NCI-H2227 treated with DMSO at 0.1 percent for 48 hours (cell line): ENCODE results near the gene FXYD2.

Source experiments
- DNase-seq: peaks from one replicate; lab custom pipeline; 2025; lab: John Stamatoyannopoulos, UW

The FXYD2 gene

DNA sequence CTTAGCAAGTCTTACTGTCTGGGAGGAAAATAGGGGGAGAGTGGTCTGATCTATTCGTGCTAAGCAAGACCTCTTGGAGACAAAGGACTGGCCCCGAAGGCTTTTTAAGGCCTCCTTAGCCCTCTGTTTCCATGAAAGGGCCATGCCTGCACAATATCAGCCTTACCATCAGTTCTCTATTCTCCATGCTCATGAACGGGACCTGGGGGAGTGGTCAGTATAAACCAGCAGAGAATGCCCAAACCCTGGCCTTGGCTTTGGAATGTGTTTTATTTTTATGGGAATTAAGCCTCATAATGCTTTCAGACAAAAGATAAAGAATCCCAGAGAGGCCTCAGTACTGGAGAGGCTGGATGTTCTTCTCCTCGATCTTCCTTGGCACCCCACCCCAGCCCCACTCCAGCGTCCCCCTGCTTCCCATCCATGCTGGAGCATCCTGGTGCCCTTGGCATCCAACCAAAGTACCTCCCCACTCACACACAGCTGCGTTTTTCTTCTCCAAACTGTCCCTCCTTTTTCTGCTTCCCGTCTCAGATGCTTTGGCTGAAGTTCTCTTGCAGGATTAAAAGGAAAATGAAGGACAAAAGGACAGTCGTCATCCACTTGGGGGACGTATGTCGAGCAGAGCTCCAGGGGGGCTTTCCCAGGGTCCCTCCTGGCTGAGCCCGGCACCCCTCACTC is 33.3 kb upstream of the FXYD2 start:
- DNase-seq, result no peak

DNA sequence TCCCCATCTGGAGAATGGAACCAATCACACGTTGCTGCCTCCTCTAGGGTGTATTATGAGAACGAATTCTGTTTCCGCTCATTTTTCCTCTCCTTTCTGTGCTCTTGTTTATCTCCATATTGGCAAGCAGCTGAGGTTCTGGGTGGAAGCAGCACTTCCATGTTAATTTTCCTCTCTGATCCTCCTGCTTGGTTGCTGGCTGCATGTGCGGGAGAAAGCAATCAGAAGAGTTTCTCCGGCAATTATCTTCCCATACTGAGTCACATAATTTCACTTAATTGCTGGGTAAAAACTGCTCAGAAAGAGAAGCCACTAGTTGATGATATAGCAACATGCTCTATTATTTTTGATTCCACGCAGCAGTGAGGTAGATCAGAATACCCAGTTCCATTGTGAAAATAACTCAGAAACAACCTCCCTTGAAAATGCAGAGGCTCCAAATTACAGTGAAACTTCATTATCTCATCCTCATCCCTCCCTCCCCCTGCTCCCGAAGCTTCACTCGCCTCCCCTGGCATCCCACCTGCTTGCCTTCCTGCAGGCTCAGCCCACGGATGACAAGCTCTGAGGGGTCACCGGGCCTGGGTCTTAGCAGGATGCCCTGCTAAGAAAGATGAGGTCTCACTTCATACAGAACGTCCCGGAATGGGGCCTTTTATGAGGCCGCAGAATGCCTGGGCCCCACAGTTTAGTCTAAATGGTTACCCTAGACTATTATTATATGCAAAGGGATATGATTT is 31.5 kb upstream of the FXYD2 start:
- DNase-seq, result peak; percentile 70

DNA sequence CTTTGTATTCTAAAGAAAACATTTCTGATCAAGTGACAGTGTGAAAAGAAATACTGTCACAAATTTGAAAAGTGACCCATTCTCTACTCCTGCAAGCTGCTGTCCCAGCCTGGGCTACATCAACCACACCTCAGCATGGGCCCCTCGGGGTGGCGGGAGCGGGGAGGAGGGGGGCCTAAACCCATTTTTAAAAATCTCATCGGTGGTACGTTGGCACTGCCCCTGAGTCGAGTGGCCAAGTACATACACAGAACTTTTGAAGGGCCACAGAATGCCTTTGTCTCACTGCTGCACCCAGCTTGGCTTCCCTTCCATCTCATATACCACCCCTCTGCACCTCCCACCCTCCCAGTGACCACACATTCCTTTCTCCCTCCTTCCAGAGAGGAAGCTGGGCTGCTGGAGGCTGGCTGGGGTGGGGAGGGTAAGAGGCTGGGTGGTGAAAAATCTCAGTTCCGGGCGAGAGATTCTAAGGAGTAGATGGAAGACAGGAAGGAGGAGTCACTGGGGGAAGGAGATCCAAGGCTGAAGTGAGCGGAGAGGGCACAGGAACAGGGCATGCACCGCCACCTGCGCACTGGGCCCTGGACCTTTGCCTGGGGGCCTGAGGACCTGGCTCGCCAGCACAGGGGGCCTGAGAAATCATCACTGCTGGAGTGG is 30.8 kb upstream of the FXYD2 start:
- DNase-seq, result no peak

DNA sequence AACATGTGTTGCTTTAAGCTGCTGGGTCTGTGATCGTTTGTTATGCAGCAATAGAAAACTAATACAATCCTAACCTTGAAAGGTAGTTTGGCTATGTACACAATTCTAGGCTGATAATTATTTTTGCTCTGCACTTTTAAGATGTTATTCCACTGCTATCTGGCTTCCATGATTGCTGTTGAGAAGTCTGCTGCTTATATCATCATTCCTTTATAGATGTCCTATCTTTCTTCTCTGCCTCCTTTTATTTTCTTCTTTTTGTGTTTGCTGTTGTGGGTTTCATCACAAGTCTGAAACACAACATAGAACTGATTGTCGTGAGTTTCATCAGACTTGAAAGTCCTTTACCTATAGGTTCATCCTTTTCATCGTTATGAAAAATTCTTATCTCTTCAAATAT is 27.8 kb upstream of the FXYD2 start:
- DNase-seq, result no peak

DNA sequence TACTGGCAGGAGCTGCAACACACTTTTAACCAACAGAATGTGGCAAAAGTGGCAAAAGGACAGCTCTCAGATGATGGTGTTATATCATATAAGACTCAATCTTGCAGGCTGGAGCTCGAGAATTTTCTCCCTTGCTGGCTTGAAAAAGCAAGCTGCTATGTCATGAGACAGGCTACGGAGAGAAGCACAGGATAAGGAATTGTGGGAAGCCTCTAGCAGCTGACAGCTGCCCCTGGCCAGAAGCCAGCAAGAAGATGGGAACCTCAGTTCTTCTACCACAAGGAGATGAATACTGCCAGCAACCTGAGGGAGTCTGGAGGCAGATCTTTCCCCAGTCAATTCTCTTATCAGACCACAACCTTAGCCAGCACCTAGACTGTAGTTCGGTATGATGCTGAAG is 27.3 kb upstream of the FXYD2 start:
- DNase-seq, result no peak

DNA sequence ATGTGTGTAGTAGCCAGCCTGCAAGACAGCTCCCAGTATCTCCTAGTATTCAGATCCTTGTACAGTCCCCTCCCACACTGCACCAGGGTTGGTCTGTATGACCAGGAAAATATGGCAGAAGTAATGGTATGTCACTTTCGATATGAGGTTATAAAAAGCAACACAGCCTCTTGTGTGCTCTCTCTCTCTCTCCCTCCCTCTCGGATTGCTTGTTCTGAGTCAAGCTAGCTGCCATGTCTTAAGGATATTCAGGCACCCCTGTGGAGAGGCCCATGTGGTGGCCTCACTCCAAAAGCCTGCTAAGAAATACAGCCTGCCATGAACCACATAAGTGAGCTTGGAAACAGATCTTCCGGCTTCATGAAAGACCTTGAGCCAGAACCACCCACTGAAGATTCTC is 26.6 kb upstream of the FXYD2 start:
- peak; percentile 36 for DNase-seq

DNA sequence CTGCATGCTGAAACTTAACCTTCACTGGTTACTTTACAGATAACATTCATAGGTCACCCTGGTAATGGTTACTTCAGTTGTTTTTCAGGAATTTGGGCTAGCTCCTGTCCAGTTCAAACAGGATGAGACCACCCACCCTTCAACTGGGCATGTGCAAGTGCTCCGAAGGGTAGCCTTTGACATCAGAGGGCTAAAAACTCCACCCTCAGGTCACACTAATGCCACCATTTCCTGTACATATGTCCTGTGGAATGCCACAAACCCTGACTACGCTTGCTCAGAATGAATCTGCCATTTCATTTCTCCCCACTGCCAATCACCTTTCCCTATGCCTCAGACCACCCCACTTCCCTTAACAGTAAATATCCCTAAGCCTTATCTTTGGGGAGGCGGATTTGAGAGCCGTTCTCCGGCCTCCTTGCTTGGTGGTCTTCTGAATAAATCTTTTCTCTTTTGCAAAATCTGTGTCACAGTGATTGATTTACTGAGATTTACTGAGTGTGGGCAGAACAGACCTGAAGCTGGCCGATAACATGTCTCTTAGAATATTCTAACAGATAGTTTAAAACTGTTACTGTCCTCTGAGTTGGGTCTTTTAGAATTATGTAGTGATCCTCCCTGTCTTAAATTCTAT is 25.4 kb upstream of the FXYD2 start:
- DNase-seq, result no peak

DNA sequence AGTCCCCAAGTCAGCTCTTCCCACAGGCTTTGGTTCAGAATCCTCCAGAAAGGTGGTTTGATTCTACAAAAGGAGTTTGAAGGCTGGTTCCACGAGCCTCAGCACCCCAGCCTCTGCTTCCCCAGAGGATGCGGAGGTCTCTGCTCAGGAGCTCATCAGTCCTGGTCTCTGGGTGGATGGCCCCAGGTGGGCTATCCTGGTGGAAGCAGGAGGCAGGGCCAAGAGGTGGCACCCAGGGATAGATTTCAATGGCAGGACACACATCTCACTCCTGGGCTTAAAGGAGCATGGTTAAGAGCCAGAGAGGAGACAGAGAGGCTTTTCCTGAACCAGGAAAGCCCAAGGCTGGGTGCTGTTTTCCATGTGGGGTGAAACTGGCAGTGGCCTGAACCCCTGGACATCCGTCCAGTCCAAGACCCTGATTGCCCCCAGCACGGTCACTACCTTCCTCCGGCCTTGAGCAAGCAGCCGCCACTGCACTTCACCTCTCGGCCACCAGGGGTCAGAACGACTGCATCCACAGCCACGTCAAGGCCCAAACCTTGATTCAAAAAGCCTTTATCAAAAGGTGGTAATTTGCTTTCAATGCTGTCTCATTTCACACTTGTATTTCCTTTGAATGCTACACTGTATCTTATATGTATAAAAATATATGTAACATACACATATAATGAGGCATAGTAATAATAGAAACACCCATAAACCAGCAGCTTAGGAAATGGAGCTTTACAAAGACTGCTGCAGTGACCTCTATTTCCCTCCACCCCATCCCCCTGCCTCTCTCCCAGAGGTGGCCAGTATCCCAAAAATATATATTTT is 19.3 kb upstream of the FXYD2 start:
- peak; percentile 31 for DNase-seq

DNA sequence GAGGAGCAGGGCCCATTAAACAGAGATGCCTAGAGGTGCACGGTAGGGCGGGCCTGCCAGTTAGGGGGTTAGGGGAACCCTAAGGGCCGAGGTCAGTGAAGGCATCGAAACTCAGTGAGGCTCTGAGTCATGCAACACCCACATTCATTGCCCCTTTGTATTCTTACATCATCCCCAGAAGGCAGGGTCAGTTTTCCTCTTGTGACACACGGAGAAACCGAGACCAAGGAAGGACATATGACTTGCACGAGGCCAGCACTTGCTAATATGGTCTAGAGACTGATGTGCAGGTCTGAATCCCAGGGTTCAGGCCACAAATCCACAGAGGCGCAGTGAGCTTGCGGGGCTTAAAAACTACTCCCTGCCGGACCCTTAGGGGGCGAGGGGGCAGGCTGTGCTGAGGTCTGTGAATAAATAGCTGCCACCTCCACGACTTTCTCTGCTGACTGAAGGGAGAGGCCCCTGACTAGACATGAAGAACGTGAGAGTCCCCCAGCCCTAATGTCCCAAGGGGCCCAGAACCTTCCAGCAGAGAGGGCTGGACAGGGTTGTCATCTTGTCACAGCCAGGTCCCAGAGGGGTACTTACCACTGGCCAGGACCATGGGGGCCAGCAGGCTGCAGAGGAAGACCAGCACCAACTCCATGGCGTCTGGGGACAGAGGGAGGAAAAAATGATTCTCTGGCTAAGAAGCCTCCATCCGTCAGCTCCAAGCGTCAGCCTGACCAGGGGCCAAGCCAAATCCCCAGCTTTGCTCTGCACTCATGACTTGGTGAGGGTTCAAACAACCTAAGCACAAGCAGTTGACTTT is 17.8 kb upstream of the FXYD2 start:
- no peak for DNase-seq

DNA sequence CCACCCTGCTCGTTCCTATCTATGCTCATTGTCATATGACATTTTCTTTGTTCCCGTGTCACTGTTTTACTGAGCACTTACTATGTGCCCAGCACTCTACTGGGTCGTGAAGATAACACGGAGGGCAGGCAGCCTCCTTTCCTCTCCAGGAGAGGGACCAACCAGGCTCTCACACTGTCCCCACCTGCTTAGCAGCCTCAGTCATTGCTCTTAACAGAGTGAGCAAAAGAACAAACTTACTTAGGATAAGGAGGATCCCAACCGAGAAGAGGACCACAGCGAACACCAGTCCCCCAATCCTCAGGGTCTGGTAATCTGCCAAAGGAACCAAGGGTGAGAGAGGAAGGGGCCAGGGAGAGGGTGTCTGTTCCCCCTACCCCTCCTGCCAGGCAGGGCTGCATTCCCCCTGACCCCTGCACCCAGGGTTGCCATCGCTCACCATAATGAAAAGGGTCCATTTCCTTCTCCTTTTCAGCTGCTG is 17.0 kb upstream of the FXYD2 start:
- no peak for DNase-seq

DNA sequence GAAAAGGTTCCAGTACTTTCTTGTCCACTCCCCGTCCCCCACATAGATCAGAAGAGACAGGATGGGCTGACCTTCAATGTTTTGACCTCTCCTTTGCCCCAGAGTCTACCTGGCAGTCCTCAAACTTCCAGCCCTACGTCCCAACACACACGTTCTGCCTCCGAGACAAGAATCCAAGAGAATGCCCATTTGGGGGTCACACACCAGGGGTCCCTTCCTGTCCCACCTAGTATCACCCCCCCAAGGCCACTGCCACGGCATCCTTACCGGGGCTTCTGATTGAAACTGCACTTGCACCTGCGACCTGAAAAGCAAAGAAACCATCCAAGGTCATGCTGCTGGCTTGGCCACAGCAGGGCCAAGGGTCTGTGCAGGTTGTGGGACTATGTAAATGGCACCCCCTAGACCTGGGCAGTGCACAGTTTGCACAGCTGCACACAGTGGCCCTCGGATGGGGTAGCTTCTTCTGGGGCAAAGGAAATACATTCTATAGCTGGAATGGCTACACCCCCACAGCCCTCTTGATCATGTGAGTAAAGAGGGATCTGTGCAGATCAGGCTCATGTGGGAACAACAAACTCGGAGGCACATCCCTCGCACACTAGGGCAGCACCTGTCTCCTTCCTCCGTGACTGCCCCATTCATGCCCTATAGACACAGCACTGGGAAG is 16.5 kb upstream of the FXYD2 start:
- no peak for DNase-seq

DNA sequence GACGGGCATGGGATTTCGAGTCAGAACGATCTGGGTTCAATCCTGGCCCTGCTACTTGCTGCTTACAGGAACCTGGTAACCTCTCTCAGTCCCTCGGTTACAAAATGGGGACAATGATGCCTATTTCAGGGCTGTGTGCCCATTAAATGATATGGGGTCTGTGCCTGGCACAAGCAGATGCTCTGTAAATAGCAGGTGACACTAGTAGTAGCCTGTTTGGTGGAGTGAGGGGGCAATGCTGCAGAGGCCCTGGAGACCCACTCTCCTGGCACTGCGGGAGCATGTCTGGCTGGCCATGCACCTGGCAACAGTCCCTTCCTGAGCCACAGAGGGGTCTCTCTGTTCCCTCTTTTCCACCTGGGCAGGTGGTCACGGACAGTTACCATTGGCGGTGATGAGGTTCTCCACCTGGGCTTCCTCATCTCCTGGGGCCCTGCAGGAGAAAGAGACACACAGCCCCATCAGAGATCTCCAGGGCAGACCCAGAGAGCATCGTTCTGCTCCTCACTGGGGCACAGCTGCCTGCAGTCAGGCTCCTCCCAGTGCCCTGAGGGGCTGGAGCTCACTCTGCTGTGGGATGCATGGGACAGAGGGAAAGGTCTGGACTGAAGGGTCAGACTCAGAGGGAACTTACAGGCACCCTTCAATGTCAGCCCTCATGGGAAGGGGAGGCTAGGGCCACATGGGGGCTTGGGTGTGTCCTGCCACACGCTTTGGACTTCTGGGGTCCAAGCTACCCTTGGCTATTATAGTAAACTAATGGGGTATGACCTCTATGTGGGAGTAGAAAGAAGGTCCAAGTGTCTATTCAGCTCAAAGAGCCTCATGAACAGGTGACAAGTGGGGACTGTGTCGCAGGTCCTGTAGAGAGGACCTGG is 15.6 kb upstream of the FXYD2 start:
- DNase-seq, result no peak

DNA sequence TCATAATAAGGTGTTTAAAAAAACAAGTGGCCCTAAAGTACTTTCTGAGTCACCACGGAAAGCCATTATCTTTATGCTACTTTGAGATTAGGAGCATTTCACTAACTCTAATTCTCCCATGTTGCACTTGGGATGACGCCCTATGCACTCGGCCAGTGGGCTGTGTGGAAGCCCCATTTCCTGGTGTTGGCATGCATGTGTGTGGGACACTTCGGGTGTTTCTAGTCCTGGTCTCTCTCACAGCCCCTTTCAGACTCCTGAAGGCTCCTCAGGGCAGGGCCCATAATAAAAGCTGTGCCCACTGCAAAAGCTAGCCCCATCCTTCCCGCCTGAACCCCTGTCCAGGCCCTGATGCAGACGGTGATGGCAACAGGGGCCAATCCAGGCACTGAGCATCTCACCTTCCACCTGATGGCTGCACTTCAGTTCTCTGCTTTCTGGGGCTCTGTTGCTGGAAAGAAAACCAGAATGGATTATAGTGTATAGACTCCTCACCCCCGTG is 14.9 kb upstream of the FXYD2 start:
- no peak for DNase-seq

DNA sequence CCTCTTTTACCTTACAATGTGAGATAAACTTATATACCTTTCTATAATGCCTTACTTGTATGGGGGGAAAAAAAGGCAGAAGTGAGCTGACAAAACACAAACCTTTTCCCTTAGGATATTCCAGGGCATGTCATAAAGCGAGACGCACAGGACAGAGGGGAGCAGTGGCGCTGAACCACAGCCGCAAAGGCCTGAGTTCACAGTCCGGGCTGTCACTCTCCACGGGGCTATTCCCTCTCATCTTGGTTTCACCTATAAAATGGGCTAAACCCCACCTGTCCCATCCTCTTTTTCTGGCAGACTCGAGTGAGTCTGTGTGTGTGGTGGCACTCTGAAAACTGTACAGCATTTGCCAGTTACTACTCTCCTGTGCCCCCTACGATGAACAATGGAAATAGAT is 14.4 kb upstream of the FXYD2 start:
- DNase-seq, result no peak

DNA sequence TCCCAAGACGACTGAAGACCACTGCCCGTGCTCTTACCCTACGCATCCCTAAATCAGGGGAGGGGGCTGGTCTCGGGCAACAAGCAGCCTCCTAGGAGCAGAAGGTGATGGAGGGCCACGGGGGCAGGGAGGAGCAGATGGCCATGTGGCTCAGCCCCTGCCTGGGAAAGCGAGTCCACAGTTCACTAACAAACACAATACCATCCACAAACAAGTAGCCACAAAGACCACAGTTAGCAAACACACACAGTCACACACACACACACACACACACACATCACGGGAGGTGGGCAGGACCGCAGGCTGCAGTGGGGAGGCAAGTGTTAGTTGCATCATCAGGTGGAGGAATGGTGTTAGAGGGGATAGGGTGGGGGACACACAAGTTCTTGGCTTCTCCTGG is 13.2 kb upstream of the FXYD2 start:
- no peak for DNase-seq

DNA sequence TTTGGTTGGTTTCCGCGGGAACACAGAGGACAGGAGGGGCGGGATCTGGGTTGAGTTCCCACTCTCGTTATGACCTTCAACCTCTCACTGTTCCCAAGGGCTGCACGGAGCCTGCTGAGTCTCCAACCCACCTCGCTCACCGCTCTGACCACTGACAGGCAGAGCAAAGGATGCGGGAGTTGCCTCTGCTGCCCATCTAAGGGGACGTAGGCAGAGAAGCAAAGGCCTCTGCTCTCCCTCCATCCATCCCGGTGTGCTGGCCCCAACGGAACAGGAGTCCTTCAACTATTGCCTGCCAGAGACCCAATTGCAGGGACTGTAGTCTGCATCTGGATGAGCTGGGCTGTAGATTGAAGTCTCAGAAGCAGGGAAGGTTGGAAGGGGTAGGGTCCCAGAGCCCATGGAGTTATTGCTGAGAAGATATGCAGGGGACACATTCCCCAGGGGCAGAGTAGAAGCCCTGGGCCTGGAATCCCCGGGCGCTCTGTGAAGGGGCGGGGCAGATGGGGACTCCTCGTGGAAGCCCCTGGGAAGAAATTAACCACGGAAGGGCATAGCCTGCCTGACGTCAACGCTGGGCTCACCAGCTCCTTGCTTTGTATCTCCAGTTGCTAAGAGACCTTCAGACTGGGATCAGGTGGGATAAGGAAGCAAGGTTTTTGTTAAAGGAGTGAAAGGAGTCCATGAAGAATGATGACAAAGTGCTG is 12.7 kb upstream of the FXYD2 start:
- no peak for DNase-seq

DNA sequence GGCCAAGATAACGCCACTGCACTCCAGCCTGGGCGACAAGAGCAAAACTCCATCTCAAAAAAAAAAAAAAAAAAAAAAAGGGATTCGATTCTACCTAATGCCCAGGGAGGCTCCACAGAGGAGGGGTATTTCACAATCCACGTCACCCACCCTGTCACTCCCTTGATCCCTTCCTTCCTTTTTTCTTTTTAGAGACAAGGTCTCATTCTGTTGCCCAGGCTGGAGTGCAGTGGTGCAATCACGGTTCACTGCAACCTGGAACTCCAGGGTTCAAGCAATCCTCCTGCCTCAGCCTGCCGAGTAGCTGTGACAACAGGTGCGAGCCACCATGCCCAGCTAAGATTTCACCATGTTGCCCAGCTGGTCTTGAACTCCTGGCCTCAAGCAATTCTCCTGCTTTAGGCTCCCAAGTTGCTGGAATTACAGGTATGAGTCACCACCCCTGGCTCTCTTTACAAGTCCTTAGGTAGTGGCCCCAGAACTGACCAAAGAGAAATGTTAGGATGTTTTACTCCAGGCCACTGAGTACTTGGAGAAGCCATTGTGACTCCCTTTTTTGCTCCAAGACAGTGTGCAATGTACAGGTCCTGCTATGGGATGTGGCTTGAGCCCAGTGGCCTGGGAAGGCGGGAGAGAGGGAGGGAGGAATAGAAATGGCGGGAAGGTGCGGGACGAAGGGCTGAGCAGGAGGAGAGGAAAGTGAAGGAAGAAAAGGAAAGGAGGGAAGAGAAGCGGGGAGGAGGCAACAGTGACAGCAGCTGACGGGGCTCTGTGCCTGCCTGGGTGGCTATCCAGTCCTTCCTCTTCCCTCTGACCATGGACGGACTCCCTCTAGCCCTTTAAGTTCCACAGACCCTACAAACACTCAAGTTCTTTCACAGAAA is 11.8 kb upstream of the FXYD2 start:
- no peak for DNase-seq

DNA sequence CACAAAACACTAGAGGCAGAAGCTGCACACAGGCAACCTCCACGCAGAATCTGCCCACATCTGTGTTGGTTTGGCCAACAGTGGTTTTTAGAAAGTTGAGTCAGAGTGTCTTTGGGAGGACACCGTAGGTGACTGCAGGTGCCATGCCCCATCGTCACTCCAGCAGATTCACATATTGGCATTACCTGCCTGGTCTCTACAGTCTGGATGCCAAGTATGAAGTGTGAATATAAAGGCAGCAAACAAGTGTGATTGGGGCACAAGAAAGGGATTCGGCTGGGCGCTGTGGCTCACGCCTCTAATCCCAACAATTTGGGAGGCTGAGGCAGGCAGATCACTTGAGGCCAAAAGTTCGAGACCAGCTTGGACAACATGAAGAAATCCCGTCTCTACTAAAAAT is 11.0 kb upstream of the FXYD2 start:
- DNase-seq, result no peak
